ENCODE measurements around the gene DTWD2. TPM values are rescaled to one million over a fixed set of nuclear protein-coding genes. Genes with fewer than 3 reads are reported as not detected.

DTWD2 gene
- total RNA-seq, 1 experiment from 2014 or later = 10.0 TPM

DNA sequence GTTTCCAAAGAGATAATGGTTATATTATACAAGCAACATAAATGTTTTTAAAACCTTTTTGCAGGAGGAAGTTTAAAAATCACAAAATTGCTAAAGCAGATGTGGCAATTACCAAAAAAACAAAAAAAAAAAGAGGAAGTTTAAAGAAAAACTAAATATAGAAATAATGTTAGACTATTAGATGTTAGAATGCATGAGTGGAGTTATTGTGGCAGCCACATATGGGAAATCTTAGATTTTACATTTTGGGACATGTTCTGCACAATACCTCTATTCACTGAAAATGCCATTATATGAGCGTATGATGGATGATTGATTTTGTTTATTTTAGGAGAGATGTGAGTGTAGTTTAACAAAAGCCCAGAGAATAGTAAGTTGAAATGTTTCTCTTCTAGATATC lies 31.2 kb upstream of the DTWD2 start:
- no peaks in the 10 kb centered on the region for H3K36me3 ChIP-seq (ENCODE audit: control insufficient read depth, insufficient read depth, low read length)
- no peaks in the 10 kb centered on the region for H3K9me3 ChIP-seq (ENCODE audit: control insufficient read depth, insufficient read depth, low read depth, low read length)
- no peaks in the 10 kb centered on the region for H3K4me1 ChIP-seq (ENCODE audit: control insufficient read depth, insufficient read depth, low read length)
- H3K27me3 ChIP-seq (ENCODE audit: control insufficient read depth, insufficient read depth, low read length) = peaks cover 3% of the 10 kb centered on the region; the same call in 1 of the 2 replicates
- BruUV-seq (replicated peaks) = no TSS peak
- ChIA-PET POLR2A (no interaction called here), CTCF (no interaction called here)
- DNase-seq (ENCODE audit: low read depth, low spot score) (no peak), ATAC-seq (no peak)
- in situ Hi-C loops (cut with HindIII; ENCODE audit: low pct_unique_long_range_greater_than_20kb, low sequenced_read_pairs) = no loop called here
- intact Hi-C loops (cut with micrococcal nuclease; ENCODE audit: unreplicated experiment) = no loop called here
- TF ChIP-seq, protein P1, sequence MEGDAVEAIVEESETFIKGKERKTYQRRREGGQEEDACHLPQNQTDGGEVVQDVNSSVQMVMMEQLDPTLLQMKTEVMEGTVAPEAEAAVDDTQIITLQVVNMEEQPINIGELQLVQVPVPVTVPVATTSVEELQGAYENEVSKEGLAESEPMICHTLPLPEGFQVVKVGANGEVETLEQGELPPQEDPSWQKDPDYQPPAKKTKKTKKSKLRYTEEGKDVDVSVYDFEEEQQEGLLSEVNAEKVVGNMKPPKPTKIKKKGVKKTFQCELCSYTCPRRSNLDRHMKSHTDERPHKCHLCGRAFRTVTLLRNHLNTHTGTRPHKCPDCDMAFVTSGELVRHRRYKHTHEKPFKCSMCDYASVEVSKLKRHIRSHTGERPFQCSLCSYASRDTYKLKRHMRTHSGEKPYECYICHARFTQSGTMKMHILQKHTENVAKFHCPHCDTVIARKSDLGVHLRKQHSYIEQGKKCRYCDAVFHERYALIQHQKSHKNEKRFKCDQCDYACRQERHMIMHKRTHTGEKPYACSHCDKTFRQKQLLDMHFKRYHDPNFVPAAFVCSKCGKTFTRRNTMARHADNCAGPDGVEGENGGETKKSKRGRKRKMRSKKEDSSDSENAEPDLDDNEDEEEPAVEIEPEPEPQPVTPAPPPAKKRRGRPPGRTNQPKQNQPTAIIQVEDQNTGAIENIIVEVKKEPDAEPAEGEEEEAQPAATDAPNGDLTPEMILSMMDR (IDR thresholded peaks at IDR 0.05) = no peak
- H3K4me3 ChIP-seq (ENCODE audit: low read depth in 2 of 2, low read length in 2 of 2) = no peak overlapping the region
- H3K27ac ChIP-seq (ENCODE audit: low read length) = no peak overlapping the region

DNA sequence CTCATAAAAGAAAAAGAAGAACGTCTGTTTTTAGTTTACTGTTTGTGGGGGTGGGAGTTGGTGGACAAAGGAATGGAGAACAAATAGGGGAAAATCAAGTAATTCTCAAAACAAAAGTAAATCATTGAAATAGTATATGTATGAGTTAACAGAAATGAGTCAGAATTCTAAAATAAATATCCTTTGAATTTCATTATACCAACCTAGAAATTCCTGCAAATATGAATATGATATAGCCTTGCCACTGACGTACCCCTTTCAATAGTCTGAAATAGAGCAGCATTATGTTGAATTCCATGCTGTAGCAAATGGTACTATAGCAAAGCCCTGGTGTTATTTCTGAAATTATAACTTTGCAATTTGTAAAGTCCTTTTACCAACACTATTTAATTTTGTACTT lies 29.6 kb upstream of the DTWD2 start:
- no peaks in the 10 kb centered on the region for H3K4me1 ChIP-seq (ENCODE audit: control insufficient read depth, insufficient read depth, low read length)
- H3K4me3 ChIP-seq (ENCODE audit: low read depth in 2 of 2, low read length in 2 of 2) = no peak overlapping the region
- ChIA-PET POLR2A (interaction anchor here (0.6 kb wide), 1 partner anchor 143 kb away, joined by 3 read pairs; no protein-coding TSS in a partner anchor), CTCF (no interaction called here)
- H3K27ac ChIP-seq (ENCODE audit: low read length) = no peak overlapping the region
- ATAC-seq (no peak), DNase-seq (ENCODE audit: low read depth, low spot score) (no peak)
- intact Hi-C loops (cut with micrococcal nuclease; ENCODE audit: unreplicated experiment) (no loop called here), in situ Hi-C loops (cut with HindIII; ENCODE audit: low pct_unique_long_range_greater_than_20kb, low sequenced_read_pairs) (no loop called here)
- H3K9me3 ChIP-seq (ENCODE audit: control insufficient read depth, insufficient read depth, low read depth, low read length) = no peaks in the 10 kb centered on the region
- H3K36me3 ChIP-seq (ENCODE audit: control insufficient read depth, insufficient read depth, low read length) = no peaks in the 10 kb centered on the region
- TF ChIP-seq, protein P2, sequence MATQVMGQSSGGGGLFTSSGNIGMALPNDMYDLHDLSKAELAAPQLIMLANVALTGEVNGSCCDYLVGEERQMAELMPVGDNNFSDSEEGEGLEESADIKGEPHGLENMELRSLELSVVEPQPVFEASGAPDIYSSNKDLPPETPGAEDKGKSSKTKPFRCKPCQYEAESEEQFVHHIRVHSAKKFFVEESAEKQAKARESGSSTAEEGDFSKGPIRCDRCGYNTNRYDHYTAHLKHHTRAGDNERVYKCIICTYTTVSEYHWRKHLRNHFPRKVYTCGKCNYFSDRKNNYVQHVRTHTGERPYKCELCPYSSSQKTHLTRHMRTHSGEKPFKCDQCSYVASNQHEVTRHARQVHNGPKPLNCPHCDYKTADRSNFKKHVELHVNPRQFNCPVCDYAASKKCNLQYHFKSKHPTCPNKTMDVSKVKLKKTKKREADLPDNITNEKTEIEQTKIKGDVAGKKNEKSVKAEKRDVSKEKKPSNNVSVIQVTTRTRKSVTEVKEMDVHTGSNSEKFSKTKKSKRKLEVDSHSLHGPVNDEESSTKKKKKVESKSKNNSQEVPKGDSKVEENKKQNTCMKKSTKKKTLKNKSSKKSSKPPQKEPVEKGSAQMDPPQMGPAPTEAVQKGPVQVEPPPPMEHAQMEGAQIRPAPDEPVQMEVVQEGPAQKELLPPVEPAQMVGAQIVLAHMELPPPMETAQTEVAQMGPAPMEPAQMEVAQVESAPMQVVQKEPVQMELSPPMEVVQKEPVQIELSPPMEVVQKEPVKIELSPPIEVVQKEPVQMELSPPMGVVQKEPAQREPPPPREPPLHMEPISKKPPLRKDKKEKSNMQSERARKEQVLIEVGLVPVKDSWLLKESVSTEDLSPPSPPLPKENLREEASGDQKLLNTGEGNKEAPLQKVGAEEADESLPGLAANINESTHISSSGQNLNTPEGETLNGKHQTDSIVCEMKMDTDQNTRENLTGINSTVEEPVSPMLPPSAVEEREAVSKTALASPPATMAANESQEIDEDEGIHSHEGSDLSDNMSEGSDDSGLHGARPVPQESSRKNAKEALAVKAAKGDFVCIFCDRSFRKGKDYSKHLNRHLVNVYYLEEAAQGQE (IDR thresholded peaks at IDR 0.05; ENCODE audit: insufficient read depth in 1 of 2, low read depth in 2 of 2, low read length in 1 of 2) = no peak
- no peak for TF ChIP-seq SIN3A (IDR thresholded peaks at IDR 0.05; ENCODE audit: borderline replicate concordance, insufficient read depth, low read depth, low read length)
- no peak for TF ChIP-seq TCF7L2 (IDR thresholded peaks at IDR 0.05; ENCODE audit: low read depth, low read length)
- TF ChIP-seq, protein P1 (IDR thresholded peaks at IDR 0.05) = no peak
- no peak for TF ChIP-seq POLR2AphosphoS5 (IDR thresholded peaks at IDR 0.05; ENCODE audit: low read depth, low read length)
- no TSS peak for BruUV-seq (replicated peaks)
- peaks cover 3% of the 10 kb centered on the region; the same call in 1 of the 2 replicates for H3K27me3 ChIP-seq (ENCODE audit: control insufficient read depth, insufficient read depth, low read length)
